ENCODE data around the gene CAAP1. TPM values are rescaled to one million over a fixed set of nuclear protein-coding genes. Genes with fewer than 3 reads are reported as not detected.
"Not testable (repeated sequence)": the region's sequence is repeated elsewhere in the genome, so short reads cannot be mapped to it uniquely, and the experiment has no call there.

The CAAP1 gene
- total RNA-seq, 4 donors from 2014 or later: 16.5 to 47.0 (median 24.7) TPM

GRCh38 chr9:26880262-26880661 is 12.3 kb downstream of the CAAP1 start:
- Histone ChIP-seq H3K27ac (no peak overlapping the region), H3K36me3 (peaks cover 0 to 56% (median 3%) of the 10 kb centered on the region in 3 donors), H3K4me1 (no peaks in the 10 kb centered on the region), H3K27me3 (no peaks in the 10 kb centered on the region), H3K9me3 (no peaks in the 10 kb centered on the region), H3K4me3 (no peak overlapping the region)
- no peak for DNase-seq
- TF ChIP-seq POLR2A (IDR thresholded peaks at IDR 0.05): no peak
- no peak for TF ChIP-seq CTCF (IDR thresholded peaks at IDR 0.05)

- peaks cover 0 to 28% (median 0%) of the 10 kb centered on the region in 3 donors for H3K36me3 ChIP-seq
- not testable (repeated sequence) for DNase-seq, H3K27me3 ChIP-seq, H3K4me3 ChIP-seq, H3K9me3 ChIP-seq, H3K4me1 ChIP-seq, H3K27ac ChIP-seq
Observed at GRCh38 chr9:26875155-26875554, 17.4 kb downstream of the CAAP1 start.

- H3K4me3 ChIP-seq: no peak overlapping the region
- no peaks in the 10 kb centered on the region for H3K9me3 ChIP-seq
- DNase-seq: no peak
- no peak overlapping the region for H3K27ac ChIP-seq
- H3K36me3 ChIP-seq: peaks cover 0 to 23% (median 0%) of the 10 kb centered on the region in 3 donors
- TF ChIP-seq CTCF (IDR thresholded peaks at IDR 0.05): no peak
- no peak for TF ChIP-seq POLR2A (IDR thresholded peaks at IDR 0.05)
- H3K4me1 ChIP-seq: no peaks in the 10 kb centered on the region
- no peaks in the 10 kb centered on the region for H3K27me3 ChIP-seq
Observed at GRCh38 chr9:26870292-26870691, 22.3 kb downstream of the CAAP1 start.

- TF ChIP-seq CTCF (IDR thresholded peaks at IDR 0.05) (peak in 3 of 6 experiments; percentile 10 to 26 (median 24)), POLR2A (IDR thresholded peaks at IDR 0.05) (no peak)
- Histone ChIP-seq H3K4me1 (no peaks in the 10 kb centered on the region), H3K27ac (no peak overlapping the region), H3K4me3 (no peak overlapping the region), H3K9me3 (no peaks in the 10 kb centered on the region), H3K27me3 (no peaks in the 10 kb centered on the region), H3K36me3 (peaks cover 0 to 19% (median 0%) of the 10 kb centered on the region in 3 donors)
- DNase-seq: no peak
Observed at GRCh38 chr9:26863074-26863473, 29.5 kb downstream of the CAAP1 start.

- no peaks in the 10 kb centered on the region for H3K27me3 ChIP-seq
- peaks cover 0 to 39% (median 0%) of the 10 kb centered on the region in 3 donors for H3K36me3 ChIP-seq
- no peaks in the 10 kb centered on the region for H3K9me3 ChIP-seq
- no peak for TF ChIP-seq POLR2A (IDR thresholded peaks at IDR 0.05)
- peak in 4 of 6 experiments; percentile 31 to 79 (median 76) for TF ChIP-seq CTCF (IDR thresholded peaks at IDR 0.05)
- no peak overlapping the region for H3K27ac ChIP-seq
- H3K4me3 ChIP-seq: no peak overlapping the region
- no peaks in the 10 kb centered on the region for H3K4me1 ChIP-seq
- DNase-seq: peak in 1 of 3 donors; percentile 76
Observed at GRCh38 chr9:26856413-26857032, 36.1 kb downstream of the CAAP1 start.

- H3K36me3 ChIP-seq: peaks cover 0 to 23% (median 0%) of the 10 kb centered on the region in 3 donors
- H3K27ac ChIP-seq: no peak overlapping the region
- no peak for DNase-seq
- TF ChIP-seq CTCF (IDR thresholded peaks at IDR 0.05) (no peak), POLR2A (IDR thresholded peaks at IDR 0.05) (no peak)
- H3K4me3 ChIP-seq: no peak overlapping the region
- H3K9me3 ChIP-seq: no peaks in the 10 kb centered on the region
- no peaks in the 10 kb centered on the region for H3K27me3 ChIP-seq
- H3K4me1 ChIP-seq: no peaks in the 10 kb centered on the region
Observed at GRCh38 chr9:26850995-26851394, 41.6 kb downstream of the CAAP1 start.

Data from Peyer's patch (tissue), 4 donors.